WTC11 (cell line): ENCODE results near the gene COL4A6. TPM values are rescaled to one million over a fixed set of nuclear protein-coding genes. Genes with fewer than 3 reads are reported as not detected.

ENCODE experiments used
- ATAC-seq: fragments of 200-7000 bp; cut with Tn5 transposase; 2 replicates; pipeline ENCODE4 v1.10.0; 2021; ENCODE audit warnings: mild to moderate bottlenecking, moderate library complexity
- CTCF ChIA-PET: fragments of 300-600 bp; sonication (Branson Sonifier 250); formaldehyde crosslinking; loops from one replicate; lab custom pipeline; 2021; ENCODE audit warnings: antibody characterized with exemption; lab: Charles Lee
- POLR2A ChIA-PET: fragments of 350-600 bp; sonication (Branson Sonifier 250); formaldehyde crosslinking; loops from one replicate; lab custom pipeline; 2021; ENCODE audit warnings: antibody characterized with exemption; lab: Charles Lee
- DNase-seq: peaks from one replicate; pipeline ENCODE4 v3.0.0; 2021; ENCODE audit warnings: low spot score
- H3K27ac Mint-ChIP-seq: 2 replicates; pipeline ENCODE4 v1.8.0; 2021; ENCODE audit warnings: mixed read lengths
- H3K27me3 Mint-ChIP-seq: 2 replicates; pipeline ENCODE4 v1.8.0; 2021; ENCODE audit warnings: low read depth, mild to moderate bottlenecking, moderate library complexity, mixed read lengths
- H3K36me3 Mint-ChIP-seq: 2 replicates; pipeline ENCODE4 v1.8.0; 2021; ENCODE audit warnings: mixed read lengths
- H3K4me1 Mint-ChIP-seq: 2 replicates; pipeline ENCODE4 v1.8.0; 2022; ENCODE audit warnings: mixed read lengths
- H3K4me3 Mint-ChIP-seq: 2 replicates; pipeline ENCODE4 v1.8.0; 2021; ENCODE audit warnings: mild to moderate bottlenecking, moderate library complexity, mixed read lengths
- H3K9me3 Mint-ChIP-seq: 2 replicates; pipeline ENCODE4 v1.8.0; 2021; ENCODE audit warnings: mixed read lengths
- ATF3 ChIP-seq: sonication (generic); formaldehyde crosslinking; conservative IDR thresholded peaks from 2 replicates; pipeline ENCODE4 v1.8.1; 2022; ENCODE audit warnings: mild to moderate bottlenecking, missing genetic modification reagents
- ATF6 ChIP-seq: sonication (generic); formaldehyde crosslinking; IDR thresholded peaks from 2 replicates; pipeline ENCODE4 v1.8.1; 2023; ENCODE audit warnings: mild to moderate bottlenecking, missing genetic modification reagents
- CREB1 ChIP-seq: sonication (generic); formaldehyde crosslinking; IDR thresholded peaks from 2 replicates; pipeline ENCODE4 v1.8.0; 2023; ENCODE audit warnings: mild to moderate bottlenecking, missing genetic modification reagents
- E2F1 ChIP-seq: sonication (generic); formaldehyde crosslinking; IDR thresholded peaks from 2 replicates; pipeline ENCODE4 v1.8.0; 2022; ENCODE audit warnings: mild to moderate bottlenecking, missing genetic modification reagents
- E2F4 ChIP-seq: sonication (generic); formaldehyde crosslinking; IDR thresholded peaks from 2 replicates; pipeline ENCODE4 v1.8.1; 2022; ENCODE audit warnings: low read depth, mild to moderate bottlenecking, moderate library complexity, missing genetic modification reagents, borderline replicate concordance
- ESRRA ChIP-seq: sonication (generic); formaldehyde crosslinking; IDR thresholded peaks from 2 replicates; pipeline ENCODE4 v1.8.1; 2022; ENCODE audit warnings: mild to moderate bottlenecking, missing genetic modification reagents, borderline replicate concordance
- ETV6 ChIP-seq: sonication (generic); formaldehyde crosslinking; IDR thresholded peaks from 2 replicates; pipeline ENCODE4 v1.8.1; 2022; ENCODE audit warnings: mild to moderate bottlenecking, missing genetic modification reagents
- FOXP1 ChIP-seq: sonication (generic); formaldehyde crosslinking; IDR thresholded peaks from 2 replicates; pipeline ENCODE4 v1.8.0; 2022; ENCODE audit warnings: missing genetic modification reagents, mild to moderate bottlenecking, moderate library complexity, borderline replicate concordance
- FOXP4 ChIP-seq: sonication (generic); formaldehyde crosslinking; IDR thresholded peaks from 2 replicates; pipeline ENCODE4 v1.8.0; 2022; ENCODE audit warnings: mild to moderate bottlenecking, missing genetic modification reagents
- GRHL2 ChIP-seq: fragments of 250-450 bp; sonication (Bioruptor Pico); IDR thresholded peaks from 2 replicates; pipeline ENCODE4 v1.8.0; 2022; ENCODE audit warnings: mild to moderate bottlenecking, moderate library complexity; ENCODE audit not compliant: insufficient replicate concordance, severe bottlenecking
- NR2C2 ChIP-seq: sonication (generic); formaldehyde crosslinking; IDR thresholded peaks from 2 replicates; pipeline ENCODE4 v1.8.0; 2022; ENCODE audit warnings: mild to moderate bottlenecking, missing genetic modification reagents
- TCF7 ChIP-seq: sonication (generic); formaldehyde crosslinking; IDR thresholded peaks from 2 replicates; pipeline ENCODE4 v1.8.0; 2022; ENCODE audit warnings: mild to moderate bottlenecking, low read depth, missing genetic modification reagents, moderate library complexity
- USF1 ChIP-seq: sonication (generic); formaldehyde crosslinking; IDR thresholded peaks from 2 replicates; pipeline ENCODE4 v1.8.0; 2022; ENCODE audit warnings: mild to moderate bottlenecking, missing genetic modification reagents
- USF2 ChIP-seq: sonication (generic); formaldehyde crosslinking; IDR thresholded peaks from 2 replicates; pipeline ENCODE4 v1.8.1; 2023; ENCODE audit warnings: mild to moderate bottlenecking, missing genetic modification reagents, moderate library complexity
- ZMAT4 ChIP-seq: fragments of 250-450 bp; sonication (Bioruptor Pico); IDR thresholded peaks from 2 replicates; pipeline ENCODE4 v1.9.0; 2021; ENCODE audit warnings: mild to moderate bottlenecking
- total RNA-seq: library from RNA; stranded (reverse); gene quantifications from 3 replicates; pipeline ENCODE4 v1.2.3, GENCODE V29; 2021

Gene COL4A6
- total RNA-seq, 1 experiment from 2014 or later, result 15.2 TPM

GRCh38 chrX:108157628-108158027, 280.6 kb downstream of the COL4A6 start:
- ATAC-seq (no peak), DNase-seq (no peak)
- H3K9me3 Mint-ChIP-seq, result no peaks in the 10 kb centered on the region
- no peak overlapping the region for H3K4me3 Mint-ChIP-seq
- no peaks in the 10 kb centered on the region for H3K27me3 Mint-ChIP-seq
- no peaks in the 10 kb centered on the region for H3K36me3 Mint-ChIP-seq
- ChIA-PET CTCF (interaction anchor here (2.1 kb wide), 1 partner anchor 8 kb away, joined by 9 read pairs; no protein-coding TSS in a partner anchor), POLR2A (no interaction called here)
- TF ChIP-seq E2F1 (CRISPR knock-in tag) (no peak), CREB1 (no peak), GRHL2 (no peak), ETV6 (CRISPR knock-in tag) (no peak), FOXP1 (CRISPR knock-in tag) (no peak), TCF7 (CRISPR knock-in tag) (no peak), USF1 (no peak), USF2 (no peak), NR2C2 (CRISPR knock-in tag) (no peak), ESRRA (CRISPR knock-in tag) (no peak), ATF6 (no peak), ATF3 (CRISPR knock-in tag) (no peak), E2F4 (CRISPR knock-in tag) (no peak)
- peaks cover 11% of the 10 kb centered on the region; the same call in 1 of the 2 replicates for H3K4me1 Mint-ChIP-seq
- no peak overlapping the region for H3K27ac Mint-ChIP-seq

- Mint-ChIP-seq H3K4me1 (peaks cover 11% of the 10 kb centered on the region; the same call in 1 of the 2 replicates), H3K27me3 (no peaks in the 10 kb centered on the region), H3K4me3 (no peak overlapping the region), H3K36me3 (no peaks in the 10 kb centered on the region), H3K27ac (no peak overlapping the region), H3K9me3 (no peaks in the 10 kb centered on the region)
- ATAC-seq (no peak), DNase-seq (no peak)
- CTCF ChIA-PET, result interaction anchor here (2.1 kb wide), 1 partner anchor 8 kb away, joined by 9 read pairs; no protein-coding TSS in a partner anchor
- TF ChIP-seq ZMAT4 (CRISPR knock-in tag) (no peak), FOXP4 (no peak)
- POLR2A ChIA-PET, result no interaction called here
Observed at GRCh38 chrX:108156934-108157466, 281.2 kb downstream of the COL4A6 start.
